ENCODE results near the gene DGAT2.

DGAT2 gene

GRCh38 chr11:75801362-75802020, 32.9 kb downstream of the DGAT2 start:
- no peak for DNase-seq (ENCODE audit: low read depth)

GRCh38 chr11:75802021-75802912, 33.7 kb downstream of the DGAT2 start:
- no peak for DNase-seq (ENCODE audit: low read depth)

GRCh38 chr11:75802913-75803820, 34.6 kb downstream of the DGAT2 start:
- DNase-seq (ENCODE audit: low read depth) = no peak

- no peak for DNase-seq (ENCODE audit: low read depth)
Observed at GRCh38 chr11:75809111-75809510, 40.5 kb downstream of the DGAT2 start.

GRCh38 chr11:75809991-75810390, 41.4 kb downstream of the DGAT2 start:
- no peak for DNase-seq (ENCODE audit: low read depth)

- DNase-seq (ENCODE audit: low read depth) = no peak
Observed at GRCh38 chr11:75810637-75811390, 42.2 kb downstream of the DGAT2 start.

- DNase-seq (ENCODE audit: low read depth) = no peak
Observed at GRCh38 chr11:75811485-75811884, 42.9 kb downstream of the DGAT2 start.

- DNase-seq (ENCODE audit: low read depth) = no peak
Observed at GRCh38 chr11:75812542-75813040, 44.0 kb downstream of the DGAT2 start.

- DNase-seq (ENCODE audit: low read depth) = no peak
Observed at GRCh38 chr11:75813124-75813523, 44.5 kb downstream of the DGAT2 start.

GRCh38 chr11:75813622-75814039, 45.1 kb downstream of the DGAT2 start:
- no peak for DNase-seq (ENCODE audit: low read depth)

GRCh38 chr11:75814363-75814676, 45.7 kb downstream of the DGAT2 start:
- no peak for DNase-seq (ENCODE audit: low read depth)

GRCh38 chr11:75814677-75815344, 46.2 kb downstream of the DGAT2 start, which contains the start of gene UVRAG:
TSS of gene UVRAG (plus strand) at chr11:75815210. CDS start at chr11:75815408, 198 bp downstream.
- DNase-seq (ENCODE audit: low read depth) = peak; percentile 98

GRCh38 chr11:75815345-75816168, 47.0 kb downstream of the DGAT2 start:
- no peak for DNase-seq (ENCODE audit: low read depth)

- no peak for DNase-seq (ENCODE audit: low read depth)
Observed at GRCh38 chr11:75816561-75817239, 48.1 kb downstream of the DGAT2 start.

GRCh38 chr11:75820645-75821044, 52.1 kb downstream of the DGAT2 start:
- DNase-seq (ENCODE audit: low read depth) = no peak

- no peak for DNase-seq (ENCODE audit: low read depth)
Observed at GRCh38 chr11:75821202-75821601, 52.6 kb downstream of the DGAT2 start.

- DNase-seq (ENCODE audit: low read depth) = no peak
Observed at GRCh38 chr11:75822541-75822940, 54.0 kb downstream of the DGAT2 start.

- no peak for DNase-seq (ENCODE audit: low read depth)
Observed at GRCh38 chr11:75823415-75823814, 54.8 kb downstream of the DGAT2 start.

GRCh38 chr11:75823946-75824345, 55.4 kb downstream of the DGAT2 start:
- no peak for DNase-seq (ENCODE audit: low read depth)

Measured in HS-5 (cell line).